CD4-positive, alpha-beta T cell treated with Interferon alpha-2 for 1 hour (primary cell): ENCODE results near the gene RECK.
"Not testable (repeated sequence)": the region's sequence is repeated elsewhere in the genome, so short reads cannot be mapped to it uniquely, and the experiment has no call there.

ENCODE experiments used
- DNase-seq, 2 donors: peaks; one replicate each; pipeline ENCODE4 v3.0.0-alpha.2; 2020 to 2022

RECK gene

GRCh38 chr9:36141761-36142160 is 105.0 kb downstream of the RECK start:
- no peak for DNase-seq

- peak; percentile 18 to 47 for DNase-seq
These were observed 106.0 kb downstream of the RECK start for GRCh38 chr9:36142510-36143244.

- DNase-seq, result no peak
These were observed 106.5 kb downstream of the RECK start for GRCh38 chr9:36143245-36143641.

GRCh38 chr9:36144309-36145232 is 107.9 kb downstream of the RECK start:
- peak; percentile 40 to 56 for DNase-seq

- no peak for DNase-seq
These were observed 109.3 kb downstream of the RECK start for GRCh38 chr9:36145970-36146369.

GRCh38 chr9:36146651-36147050 is 109.9 kb downstream of the RECK start:
- DNase-seq, result no peak

- DNase-seq, result no peak
These were observed 110.9 kb downstream of the RECK start for GRCh38 chr9:36147441-36148175.

GRCh38 chr9:36148311-36149051 is 111.8 kb downstream of the RECK start:
- peak; percentile 77 to 78 for DNase-seq

GRCh38 chr9:36149197-36149596 is 112.5 kb downstream of the RECK start:
- DNase-seq, result no peak

GRCh38 chr9:36150574-36151315 is 114.0 kb downstream of the RECK start:
- no peak for DNase-seq

GRCh38 chr9:36151316-36152210 is 114.8 kb downstream of the RECK start:
- peak; percentile 88 to 89 for DNase-seq

- DNase-seq, result no peak
These were observed 116.2 kb downstream of the RECK start for GRCh38 chr9:36152741-36153438.

GRCh38 chr9:36153746-36154145 is 117.0 kb downstream of the RECK start:
- DNase-seq, result no peak

GRCh38 chr9:36154331-36154952 is 117.7 kb downstream of the RECK start:
- DNase-seq, result peak in 1 of 2 donors; percentile 46

- no peak for DNase-seq
These were observed 119.4 kb downstream of the RECK start for GRCh38 chr9:36156116-36156515.

GRCh38 chr9:36158122-36158521 is 121.4 kb downstream of the RECK start:
- DNase-seq, result no peak

- no peak for DNase-seq
These were observed 122.2 kb downstream of the RECK start for GRCh38 chr9:36158917-36159316.

- DNase-seq, result not testable (repeated sequence)
These were observed 122.8 kb downstream of the RECK start for GRCh38 chr9:36159509-36159908.

GRCh38 chr9:36160126-36160525 is 123.4 kb downstream of the RECK start:
- DNase-seq, result not testable (repeated sequence)

GRCh38 chr9:36161187-36161586 is 124.5 kb downstream of the RECK start:
- DNase-seq, result no peak
